Right ventricle myocardium inferior (tissue), 1 donor: ENCODE measurements around the gene FLVCR1. TPM values are rescaled to one million over a fixed set of nuclear protein-coding genes. Genes with fewer than 3 reads are reported as not detected.
A peak's percentile ranks its signal among the peaks of the same experiment; 100 is the strongest.

Experiments
- ATAC-seq: fragments of 200-7000 bp; cut with Tn5 transposase; one replicate; pipeline ENCODE4 v1.9.1; 2020; ENCODE audit warnings: mild to moderate bottlenecking, moderate library complexity
- DNase-seq: peaks from one replicate; pipeline ENCODE4 v3.0.0; 2021; ENCODE audit errors: missing footprints
- intact Hi-C: fragments of 100-400 bp; cut with DNase I; formaldehyde crosslinking; loops from one replicate; pipeline ENCODE4 v1.11.0; 2022
- total RNA-seq: library from RNA; stranded (reverse); fragmentation: NEBNext Ultra II Directional; extraction: Animal tissue kit (Norgen Biotek cat#: 25700); gene quantifications from one replicate; pipeline ENCODE4 v1.2.1, GENCODE V29; 2021
- donor health status: DM: no; HTN: yes; CAD: no; lungs with severe emphysema.

Gene FLVCR1
- total RNA-seq, 1 donor from 2014 or later: 1.5 TPM

GRCh38 chr1:212937034-212937433 lies 79.0 kb downstream of the FLVCR1 start:
- intact Hi-C loops: no loop called here
- DNase-seq (no peak), ATAC-seq (no peak)

GRCh38 chr1:212938846-212939245 lies 80.8 kb downstream of the FLVCR1 start:
- DNase-seq (no peak), ATAC-seq (no peak)
- intact Hi-C loops: no loop called here

DNA sequence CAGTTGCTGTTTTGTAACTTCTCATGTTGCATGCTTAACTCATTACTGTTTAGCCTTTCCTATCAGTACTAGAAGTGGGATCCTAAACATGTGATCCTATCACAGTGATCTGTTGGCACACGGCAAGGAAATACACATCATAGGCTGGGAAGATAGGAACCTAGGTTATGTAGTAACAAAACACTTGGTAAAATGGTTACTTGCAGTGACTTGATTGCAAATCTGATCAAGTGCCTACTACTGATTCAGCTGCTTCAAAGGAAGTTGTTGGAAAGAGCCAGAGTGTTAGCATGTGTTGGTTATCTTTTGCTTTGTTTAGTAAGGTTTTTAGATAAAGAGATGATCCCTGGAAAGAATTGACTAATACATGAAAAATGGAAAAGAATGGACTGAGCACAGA lies 83.4 kb downstream of the FLVCR1 start:
- intact Hi-C loops: no loop called here
- ATAC-seq (no peak), DNase-seq (no peak)

GRCh38 chr1:212942679-212943392 lies 84.8 kb downstream of the FLVCR1 start:
- no peak for ATAC-seq
- intact Hi-C loops: no loop called here
- no peak for DNase-seq

DNA sequence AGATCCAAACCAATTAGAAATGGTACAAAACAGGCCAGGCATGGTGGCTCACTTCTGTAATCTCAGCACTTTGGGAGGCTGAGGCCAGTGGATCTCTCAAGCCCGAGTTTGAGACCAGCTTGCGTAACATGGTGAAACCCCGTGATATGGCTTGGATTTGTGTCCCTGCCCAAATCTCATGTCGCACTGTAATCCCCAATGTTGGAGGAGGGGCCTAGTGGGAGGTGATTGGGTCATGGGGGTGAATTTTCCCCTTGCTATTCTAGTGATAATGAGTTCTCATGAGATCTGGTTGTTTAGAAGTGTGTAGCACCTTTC lies 85.3 kb downstream of the FLVCR1 start:
- DNase-seq (no peak), ATAC-seq (no peak)
- intact Hi-C loops: no loop called here

DNA sequence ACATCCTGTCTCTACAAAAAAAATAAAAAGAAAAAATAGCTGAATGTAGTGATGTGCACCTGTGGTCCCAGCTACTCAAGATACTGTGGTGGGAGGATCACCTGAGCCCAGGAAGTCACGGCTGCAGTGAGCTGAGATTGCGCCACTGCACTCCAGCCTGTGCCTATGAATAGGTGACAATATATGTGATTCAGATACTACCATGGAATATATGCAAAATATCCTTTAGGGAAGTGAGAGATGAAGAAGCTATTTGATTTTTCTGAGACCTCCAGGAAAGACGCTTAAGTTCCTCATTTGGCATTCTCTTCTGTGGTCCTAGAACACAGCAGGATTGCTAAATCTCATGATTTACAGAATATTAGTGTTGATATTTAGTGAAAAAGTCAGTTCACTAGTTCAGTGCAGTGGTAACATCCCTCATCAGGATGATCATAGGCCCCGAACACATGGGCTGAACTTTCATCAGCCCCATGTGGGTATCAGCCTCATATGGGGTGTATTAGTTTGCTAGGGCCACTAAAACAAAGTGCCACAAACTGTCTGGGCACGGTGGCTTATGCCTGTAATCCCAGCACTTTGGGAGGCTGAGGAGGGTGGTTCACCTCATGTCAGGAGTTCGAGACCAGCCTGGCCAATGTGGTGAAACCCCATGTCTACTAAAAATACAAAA lies 86.3 kb downstream of the FLVCR1 start:
- no peak for ATAC-seq
- no peak for DNase-seq
- intact Hi-C loops: no loop called here

GRCh38 chr1:212945056-212945455 lies 87.0 kb downstream of the FLVCR1 start:
- ATAC-seq (peak; percentile 34), DNase-seq (no peak)
- intact Hi-C loops: no loop called here

DNA sequence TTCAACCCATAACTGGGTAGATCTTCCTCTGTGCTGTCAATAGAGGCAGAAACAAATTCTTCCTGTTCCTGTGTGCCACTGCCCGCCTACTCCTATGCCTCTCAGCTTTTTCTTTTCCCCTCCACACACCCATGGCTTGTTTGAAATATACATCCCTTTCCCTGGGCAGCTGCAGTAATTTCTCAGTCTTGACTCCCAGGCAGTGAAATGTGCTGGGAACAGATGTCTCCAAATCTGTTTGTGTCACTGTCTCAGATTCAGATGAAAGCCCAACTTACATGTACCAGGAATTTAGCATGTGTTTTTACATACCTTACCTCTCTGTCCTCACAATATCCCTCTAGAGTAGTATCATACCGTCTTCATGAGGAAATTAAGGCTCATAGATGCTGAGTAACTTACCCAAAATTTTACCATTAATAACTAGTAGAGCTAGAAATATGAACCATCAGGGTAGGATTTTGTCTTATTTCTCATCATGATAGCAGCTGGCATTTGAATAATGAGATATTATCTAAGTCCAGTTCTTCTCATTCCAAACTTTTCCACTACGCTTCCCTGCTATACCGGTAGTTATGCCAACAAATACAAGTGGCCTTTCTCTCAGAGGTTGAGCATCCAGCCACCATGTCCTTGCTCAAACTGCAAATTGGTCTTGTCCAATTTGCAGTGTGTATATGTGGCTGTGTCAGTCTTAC lies 87.5 kb downstream of the FLVCR1 start:
- DNase-seq: no peak
- intact Hi-C loops: no loop called here
- ATAC-seq: no peak

DNA sequence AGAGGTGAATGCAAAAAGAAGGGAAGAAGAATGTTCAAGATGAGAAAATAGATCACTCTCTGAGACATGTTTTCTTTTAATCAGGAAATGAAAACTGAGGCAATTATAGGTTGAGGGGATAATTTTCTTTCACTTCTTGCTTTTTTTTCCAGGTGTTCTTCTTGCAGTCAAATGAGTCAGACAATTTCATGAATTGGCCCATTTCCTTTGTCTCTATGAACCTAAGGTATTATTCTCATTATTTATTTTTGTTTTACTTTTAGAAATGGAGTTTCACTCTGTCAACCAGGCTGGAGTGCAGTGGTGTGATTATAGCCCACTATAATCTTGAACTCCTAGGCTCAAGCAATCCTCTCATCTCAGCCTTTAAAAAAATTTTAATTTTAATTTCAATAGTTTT lies 88.8 kb downstream of the FLVCR1 start:
- intact Hi-C loops: no loop called here
- DNase-seq: no peak
- ATAC-seq: no peak

Other genes starting within 250 kb of the FLVCR1 start
- 13.7 TPM for gene ATF3, start 249.5 kb upstream of the FLVCR1 start, total RNA-seq
- gene BATF3, start 158.4 kb upstream of the FLVCR1 start, total RNA-seq: 1.2 TPM
- 26.7 TPM for gene NSL1, start 66.5 kb upstream of the FLVCR1 start, total RNA-seq
- 20.5 TPM for gene TATDN3, start 66.4 kb upstream of the FLVCR1 start, total RNA-seq
- not detected for gene SPATA45, start 10.6 kb upstream of the FLVCR1 start, total RNA-seq
- gene VASH2, start 92.3 kb downstream of the FLVCR1 start, total RNA-seq: 1.4 TPM
- gene ANGEL2, start 157.6 kb downstream of the FLVCR1 start, total RNA-seq: 14.3 TPM
- 10.8 TPM for gene RPS6KC1, start 193.0 kb downstream of the FLVCR1 start, total RNA-seq